MCF 10A (cell line): Measurements from ENCODE around the gene GORASP1. TPM values are rescaled to one million over a fixed set of nuclear protein-coding genes. Genes with fewer than 3 reads are reported as not detected.

ENCODE experiments used
- BruUV-seq: library from RNA; stranded (reverse); fragments of 400-500 nt; replicated peaks from 2 replicates; lab custom pipeline; 2021; lab: Mats Ljungman, UMichigan
- CTCF ChIA-PET: fragments of 300-600 bp; sonication (Branson Sonifier 250); formaldehyde crosslinking; extraction: SDS; loops from one replicate; lab custom pipeline; 2021; ENCODE audit warnings: antibody characterized with exemption, inconsistent platforms; lab: Yijun Ruan, JAX
- POLR2A ChIA-PET: fragments of 300-600, 350-650 bp; sonication (Branson Sonifier 250); formaldehyde crosslinking; extraction: SDS; loops from one replicate; lab custom pipeline; 2020; ENCODE audit warnings: antibody characterized with exemption, inconsistent platforms; lab: Yijun Ruan, JAX
- DNase-seq: peaks from one replicate; pipeline ENCODE4 v3.0.0-alpha.2; 2018; ENCODE audit not compliant: unreplicated experiment
- H3K27ac Mint-ChIP-seq: one replicate; pipeline ENCODE4 v1.8.0; 2022; ENCODE audit warnings: mild to moderate bottlenecking, low read depth, mixed read lengths; ENCODE audit not compliant: unreplicated experiment
- H3K27me3 Mint-ChIP-seq: one replicate; pipeline ENCODE4 v1.8.0; 2022; ENCODE audit warnings: mixed read lengths; ENCODE audit not compliant: insufficient read depth, unreplicated experiment
- H3K36me3 Mint-ChIP-seq: one replicate; pipeline ENCODE4 v1.8.0; 2022; ENCODE audit warnings: mild to moderate bottlenecking, moderate library complexity, mixed read lengths; ENCODE audit not compliant: insufficient read depth, unreplicated experiment
- H3K4me1 Mint-ChIP-seq: one replicate; pipeline ENCODE4 v1.8.0; 2022; ENCODE audit warnings: mixed read lengths; ENCODE audit not compliant: insufficient read depth, unreplicated experiment
- H3K4me3 Mint-ChIP-seq: one replicate; pipeline ENCODE4 v1.8.0; 2022; ENCODE audit warnings: mild to moderate bottlenecking, moderate library complexity, mixed read lengths; ENCODE audit not compliant: unreplicated experiment
- H3K9me3 Mint-ChIP-seq: one replicate; pipeline ENCODE4 v1.8.0; 2022; ENCODE audit warnings: mixed read lengths; ENCODE audit not compliant: unreplicated experiment
- intact Hi-C: fragments of 100-400 bp; cut with micrococcal nuclease; formaldehyde crosslinking; loops from 2 replicates; pipeline ENCODE4 v1.14.1; 2022
- total RNA-seq: library from RNA; stranded (reverse); gene quantifications from 2 replicates; pipeline ENCODE4 v1.2.3, GENCODE V29; 2022
- TF ChIP-seq, protein P1 (sequence below): fragments of 200-600 bp; IDR thresholded peaks from one replicate; pipeline ENCODE4 v1.8.0; 2022; ENCODE audit warnings: antibody characterized with exemption, mild to moderate bottlenecking; ENCODE audit not compliant: unreplicated experiment

Gene GORASP1
- total RNA-seq, 1 experiment from 2014 or later: 34.4 TPM

DNA sequence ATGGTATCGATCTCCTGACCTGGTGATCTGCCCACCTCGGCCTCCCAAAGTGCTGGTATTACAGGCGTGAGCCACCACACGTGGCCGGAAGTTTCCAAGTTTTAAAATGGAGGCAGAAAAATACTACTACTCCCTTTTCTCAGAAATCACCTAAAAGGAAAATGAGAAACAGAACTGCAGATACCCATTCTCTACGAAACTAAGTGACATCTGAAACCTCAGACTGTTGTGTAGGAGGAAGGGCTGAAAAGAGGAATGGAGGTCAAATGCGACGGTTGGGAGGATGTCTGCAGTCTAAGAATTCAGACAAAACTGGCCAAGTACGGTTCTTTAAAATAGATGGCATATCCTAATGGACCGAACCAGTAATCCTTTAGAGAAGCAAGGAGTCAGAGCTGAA is 31.5 kb downstream of the GORASP1 start:
- POLR2A ChIA-PET: interaction anchor here (1.0 to 2.4 kb wide), 2 partner anchors 11 to 24 kb away, joined by 3 to 5 read pairs; partner anchors contain the start of genes SCN11A and WDR48
- Mint-ChIP-seq H3K9me3 (no peaks in the 10 kb centered on the region), H3K4me1 (no peaks in the 10 kb centered on the region), H3K27ac (no peak overlapping the region), H3K36me3 (peaks cover 43% of the 10 kb centered on the region), H3K27me3 (no peaks in the 10 kb centered on the region), H3K4me3 (no peak overlapping the region)
- no TSS peak for BruUV-seq
- intact Hi-C loops: no loop called here
- CTCF ChIA-PET: interaction anchor here (0.9 to 1.9 kb wide), 2 partner anchors 27 to 216 kb away, joined by 3 to 8 read pairs; no protein-coding TSS in a partner anchor
- TF ChIP-seq, protein P1, sequence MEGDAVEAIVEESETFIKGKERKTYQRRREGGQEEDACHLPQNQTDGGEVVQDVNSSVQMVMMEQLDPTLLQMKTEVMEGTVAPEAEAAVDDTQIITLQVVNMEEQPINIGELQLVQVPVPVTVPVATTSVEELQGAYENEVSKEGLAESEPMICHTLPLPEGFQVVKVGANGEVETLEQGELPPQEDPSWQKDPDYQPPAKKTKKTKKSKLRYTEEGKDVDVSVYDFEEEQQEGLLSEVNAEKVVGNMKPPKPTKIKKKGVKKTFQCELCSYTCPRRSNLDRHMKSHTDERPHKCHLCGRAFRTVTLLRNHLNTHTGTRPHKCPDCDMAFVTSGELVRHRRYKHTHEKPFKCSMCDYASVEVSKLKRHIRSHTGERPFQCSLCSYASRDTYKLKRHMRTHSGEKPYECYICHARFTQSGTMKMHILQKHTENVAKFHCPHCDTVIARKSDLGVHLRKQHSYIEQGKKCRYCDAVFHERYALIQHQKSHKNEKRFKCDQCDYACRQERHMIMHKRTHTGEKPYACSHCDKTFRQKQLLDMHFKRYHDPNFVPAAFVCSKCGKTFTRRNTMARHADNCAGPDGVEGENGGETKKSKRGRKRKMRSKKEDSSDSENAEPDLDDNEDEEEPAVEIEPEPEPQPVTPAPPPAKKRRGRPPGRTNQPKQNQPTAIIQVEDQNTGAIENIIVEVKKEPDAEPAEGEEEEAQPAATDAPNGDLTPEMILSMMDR: no peak
- no peak for DNase-seq

DNA sequence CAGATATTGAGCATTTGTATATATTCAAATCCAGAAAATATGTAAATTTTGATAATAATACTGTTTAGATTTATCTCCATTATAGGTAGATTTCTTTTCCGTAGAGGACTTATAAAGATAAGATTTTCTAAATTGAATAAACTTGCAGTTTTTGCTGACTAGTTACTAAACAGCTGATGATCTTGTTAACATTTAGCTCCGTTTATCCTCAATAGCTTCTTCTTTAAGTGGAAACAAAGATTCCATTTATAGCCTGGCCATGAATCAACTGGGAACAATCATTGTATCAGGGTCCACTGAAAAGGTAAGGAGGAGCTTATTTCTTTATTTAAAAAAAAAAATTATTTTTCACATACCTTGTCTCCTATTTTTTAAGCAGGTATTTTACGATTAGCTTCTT is 38.9 kb downstream of the GORASP1 start:
- Mint-ChIP-seq H3K4me3 (no peak overlapping the region), H3K27ac (no peak overlapping the region), H3K36me3 (peaks cover 27% of the 10 kb centered on the region), H3K27me3 (no peaks in the 10 kb centered on the region), H3K4me1 (peaks cover 5% of the 10 kb centered on the region), H3K9me3 (no peaks in the 10 kb centered on the region)
- intact Hi-C loops: no loop called here
- ChIA-PET POLR2A (interaction anchor here (0.7 kb wide), 1 partner anchor 41 kb away, joined by 3 read pairs; no protein-coding TSS in a partner anchor), CTCF (interaction anchor here (1.3 to 2.2 kb wide), 2 partner anchors 20 to 220 kb away, joined by 4 to 9 read pairs; no protein-coding TSS in a partner anchor)
- BruUV-seq: no TSS peak
- DNase-seq: no peak
- TF ChIP-seq, protein P1: no peak

DNA sequence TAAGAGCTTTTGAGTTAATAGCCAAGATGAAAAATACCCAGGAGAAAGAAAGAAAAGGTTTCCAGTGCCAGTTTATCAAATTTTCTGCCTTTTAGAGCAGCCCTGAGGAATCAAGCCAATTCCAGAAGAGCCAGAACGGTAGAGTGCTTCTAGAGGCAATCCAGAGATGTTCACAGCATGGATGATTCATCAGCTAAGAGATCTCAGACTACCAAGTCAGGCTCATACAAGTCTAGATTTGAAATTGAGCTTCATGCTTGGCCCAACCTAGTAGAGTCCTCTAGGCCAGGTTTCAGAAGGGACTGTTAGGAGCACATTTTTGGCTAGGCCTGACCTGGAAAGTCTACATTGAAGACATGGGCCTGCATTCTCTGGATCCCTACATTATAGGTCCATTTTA is 40.1 kb downstream of the GORASP1 start:
- peaks cover 27% of the 10 kb centered on the region for H3K36me3 Mint-ChIP-seq
- H3K27me3 Mint-ChIP-seq: no peaks in the 10 kb centered on the region
- ChIA-PET CTCF (interaction anchor here (0.5 to 1.2 kb wide), 10 partner anchors 12 to 571 kb away, joined by 3 to 9 read pairs (median 3); no protein-coding TSS in a partner anchor), POLR2A (interaction anchor here (0.6 to 0.8 kb wide), 2 partner anchors 11 to 571 kb away, joined by 3 read pairs; no protein-coding TSS in a partner anchor)
- BruUV-seq: no TSS peak
- H3K9me3 Mint-ChIP-seq: no peaks in the 10 kb centered on the region
- H3K27ac Mint-ChIP-seq: no peak overlapping the region
- TF ChIP-seq, protein P1: no peak
- intact Hi-C loops: no loop called here
- no peak overlapping the region for H3K4me3 Mint-ChIP-seq
- DNase-seq: peak; percentile 14
- peaks cover 5% of the 10 kb centered on the region for H3K4me1 Mint-ChIP-seq

DNA sequence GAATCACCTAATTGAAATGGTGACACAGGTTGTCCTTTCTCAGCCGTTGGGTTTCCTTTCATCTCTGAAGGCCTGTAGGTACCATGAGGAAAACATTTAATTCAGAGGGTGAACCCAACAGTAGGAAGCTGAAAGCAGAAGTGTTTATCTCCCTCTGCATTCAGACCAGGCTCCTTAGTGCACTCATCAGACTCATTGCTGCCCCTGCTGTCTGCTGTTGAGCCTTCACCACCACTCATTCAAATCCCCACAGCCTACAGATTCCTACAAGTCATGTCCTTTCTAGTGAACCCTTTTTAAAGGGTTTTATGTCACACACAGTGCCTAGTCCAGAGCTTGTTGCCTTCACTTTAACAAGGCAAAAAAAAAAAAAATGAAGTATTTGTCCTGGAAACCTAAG is 42.2 kb downstream of the GORASP1 start:
- intact Hi-C loops: no loop called here

More for the DNA sequence above, 42.2 kb downstream of the GORASP1 start:
- DNase-seq: peak; percentile 20
- no peak overlapping the region for H3K4me3 Mint-ChIP-seq
- H3K4me1 Mint-ChIP-seq: peaks cover 5% of the 10 kb centered on the region
- no peaks in the 10 kb centered on the region for H3K27me3 Mint-ChIP-seq
- H3K27ac Mint-ChIP-seq: no peak overlapping the region
- BruUV-seq: no TSS peak
- ChIA-PET CTCF (interaction anchor here (0.6 to 1.4 kb wide), 6 partner anchors 15 to 227 kb away, joined by 3 to 5 read pairs (median 4); no protein-coding TSS in a partner anchor), POLR2A (interaction anchor here (1.2 to 1.5 kb wide), 2 partner anchors 11 to 13 kb away, joined by 3 read pairs; partner anchors contain the start of genes SCN11A and WDR48)
- peaks cover 26% of the 10 kb centered on the region for H3K36me3 Mint-ChIP-seq
- H3K9me3 Mint-ChIP-seq: no peaks in the 10 kb centered on the region
- TF ChIP-seq, protein P1: peak; percentile 24
